OCI-LY1 (cell line): ENCODE measurements around the gene DNMBP.
"Not testable (repeated sequence)": the region's sequence is repeated elsewhere in the genome, so short reads cannot be mapped to it uniquely, and the experiment has no call there.

ENCODE experiments used
- H2AFZ ChIP-seq: fragments of 200-600 bp; sonication (generic), shearing (Covaris generic); 2 replicates; pipeline ENCODE4 v1.6.0; 2014; ENCODE audit warnings: antibody characterized with exemption, mild to moderate bottlenecking, low read length
- H3F3A ChIP-seq: fragments of 200-600 bp; sonication (generic), shearing (Covaris generic); 2 replicates; pipeline ENCODE4 v1.6.0; 2014; ENCODE audit warnings: mild to moderate bottlenecking, antibody characterized with exemption, low read length, moderate library complexity; ENCODE audit not compliant: insufficient read depth
- H3K27ac ChIP-seq: fragments of 200-600 bp; sonication (generic); 2 replicates; pipeline ENCODE4 v1.5.1; 2014; ENCODE audit warnings: low read length, mixed run types, mild to moderate bottlenecking, low read depth; ENCODE audit not compliant: poor library complexity, severe bottlenecking
- H3K27me3 ChIP-seq: fragments of 200-600 bp; sonication (generic); 2 replicates; pipeline ENCODE4 v1.6.0; 2014; ENCODE audit warnings: antibody characterized with exemption, mild to moderate bottlenecking, low read length, moderate library complexity; ENCODE audit not compliant: insufficient read depth
- H3K36me3 ChIP-seq: fragments of 200-600 bp; sonication (generic); 2 replicates; pipeline ENCODE4 v1.6.1; 2014; ENCODE audit warnings: mild to moderate bottlenecking, antibody characterized with exemption, low read length, moderate library complexity, mixed read lengths; ENCODE audit not compliant: insufficient read depth
- H3K4me1 ChIP-seq: fragments of 200-600 bp; sonication (generic); 2 replicates; pipeline ENCODE4 v1.5.1; 2014; ENCODE audit warnings: mild to moderate bottlenecking, low read length, moderate library complexity; ENCODE audit not compliant: insufficient read depth, severe bottlenecking
- H3K4me2 ChIP-seq: fragments of 200-600 bp; sonication (generic), shearing (Covaris generic); 2 replicates; pipeline ENCODE4 v1.6.1; 2014; ENCODE audit warnings: low read length
- H3K4me3 ChIP-seq: fragments of 200-600 bp; sonication (generic); 2 replicates; pipeline ENCODE4 v1.5.1; 2014; ENCODE audit warnings: low read length, low read depth, mild to moderate bottlenecking, mixed read lengths; ENCODE audit not compliant: poor library complexity, severe bottlenecking
- H3K79me2 ChIP-seq: fragments of 200-600 bp; shearing (Covaris generic); 2 replicates; pipeline ENCODE4 v1.6.1; 2016; ENCODE audit warnings: mixed run types, low read length, mixed read lengths; ENCODE audit not compliant: insufficient read depth
- H3K9ac ChIP-seq: fragments of 200-600 bp; sonication (generic), shearing (Covaris generic); 2 replicates; pipeline ENCODE4 v1.6.1; 2014; ENCODE audit warnings: mild to moderate bottlenecking, low read length, mixed read lengths
- H3K9me2 ChIP-seq: fragments of 200-600 bp; sonication (generic), shearing (Covaris generic); 2 replicates; pipeline ENCODE4 v1.6.1; 2014; ENCODE audit warnings: low read depth, mild to moderate bottlenecking, low read length, mixed read lengths
- H3K9me3 ChIP-seq: fragments of 200-600 bp; shearing (Covaris generic); 2 replicates; pipeline ENCODE4 v1.6.1; 2014; ENCODE audit warnings: low read length, mixed read lengths
- H4K20me1 ChIP-seq: fragments of 200-600 bp; sonication (generic), shearing (Covaris generic); 2 replicates; pipeline ENCODE4 v1.6.0; 2016; ENCODE audit warnings: mild to moderate bottlenecking, low read length; ENCODE audit not compliant: insufficient read depth
- CTCF ChIP-seq: fragments of 200-600 bp; sonication (generic), shearing (Covaris generic); IDR thresholded peaks from 2 replicates; pipeline ENCODE4 v1.5.1; 2017; ENCODE audit warnings: mild to moderate bottlenecking, antibody characterized with exemption, low read length, moderate library complexity, mixed read lengths
- EZH2 ChIP-seq: fragments of 200-600 bp; sonication (generic), shearing (Covaris generic); IDR thresholded peaks from 2 replicates; pipeline ENCODE4 v1.8.0; 2017; ENCODE audit warnings: borderline replicate concordance, mixed run types, mild to moderate bottlenecking, antibody characterized with exemption, low read length, moderate library complexity, mixed read lengths

DNMBP gene

GRCh38 chr10:99964791-99965190 lies 45.0 kb downstream of the DNMBP start:
- Histone ChIP-seq H3K27me3 (no peaks in the 10 kb centered on the region), H3K27ac (no peak overlapping the region), H3K79me2 (no peaks in the 10 kb centered on the region), H4K20me1 (no peaks in the 10 kb centered on the region), H2AFZ (no peak overlapping the region), H3K36me3 (peaks cover 34% of the 10 kb centered on the region), H3K9me3 (no peaks in the 10 kb centered on the region), H3K9ac (no peak overlapping the region), H3K4me3 (no peak overlapping the region), H3K4me1 (no peaks in the 10 kb centered on the region), H3F3A (no peaks in the 10 kb centered on the region), H3K9me2 (no peaks in the 10 kb centered on the region), H3K4me2 (no peak overlapping the region)
- TF ChIP-seq CTCF (no peak), EZH2 (no peak)

GRCh38 chr10:99963467-99964165 lies 46.1 kb downstream of the DNMBP start:
- peaks cover 25% of the 10 kb centered on the region for H3K36me3 ChIP-seq
- not testable (repeated sequence) for H3K4me1 ChIP-seq, H3K27ac ChIP-seq, H3K9ac ChIP-seq, H4K20me1 ChIP-seq, H2AFZ ChIP-seq, H3K4me2 ChIP-seq, H3K4me3 ChIP-seq, H3F3A ChIP-seq, H3K9me3 ChIP-seq, H3K27me3 ChIP-seq, H3K79me2 ChIP-seq, H3K9me2 ChIP-seq

- Histone ChIP-seq H3K27ac (no peak overlapping the region), H2AFZ (no peak overlapping the region), H3K4me2 (no peak overlapping the region), H3K9me2 (no peaks in the 10 kb centered on the region), H3K4me3 (no peak overlapping the region), H3K27me3 (no peaks in the 10 kb centered on the region), H3K79me2 (no peaks in the 10 kb centered on the region; the same call in 1 of the 2 replicates), H3K9ac (no peak overlapping the region), H3F3A (no peaks in the 10 kb centered on the region), H3K9me3 (no peaks in the 10 kb centered on the region), H3K4me1 (no peaks in the 10 kb centered on the region), H3K36me3 (peaks cover 41% of the 10 kb centered on the region), H4K20me1 (no peaks in the 10 kb centered on the region)
- TF ChIP-seq CTCF (no peak), EZH2 (no peak)
These were observed 50.9 kb downstream of the DNMBP start for GRCh38 chr10:99958806-99959205.

- H3F3A ChIP-seq = no peaks in the 10 kb centered on the region
- no peaks in the 10 kb centered on the region for H3K9me2 ChIP-seq
- no peak for TF ChIP-seq CTCF
- H4K20me1 ChIP-seq = no peaks in the 10 kb centered on the region
- H3K4me2 ChIP-seq = no peak overlapping the region
- H3K4me3 ChIP-seq = no peak overlapping the region
- no peak overlapping the region for H3K27ac ChIP-seq
- H3K27me3 ChIP-seq = no peaks in the 10 kb centered on the region
- no peaks in the 10 kb centered on the region; the same call in 1 of the 2 replicates for H3K79me2 ChIP-seq
- peaks cover 46% of the 10 kb centered on the region for H3K36me3 ChIP-seq
- H3K4me1 ChIP-seq = no peaks in the 10 kb centered on the region
- H3K9ac ChIP-seq = no peak overlapping the region
- no peaks in the 10 kb centered on the region for H3K9me3 ChIP-seq
- no peak overlapping the region for H2AFZ ChIP-seq
These were observed 51.4 kb downstream of the DNMBP start for GRCh38 chr10:99958302-99958701.

- not testable (repeated sequence) for H3K4me3 ChIP-seq, H3F3A ChIP-seq, H3K4me2 ChIP-seq, H3K4me1 ChIP-seq, H3K9me2 ChIP-seq, H2AFZ ChIP-seq, H3K9me3 ChIP-seq, H3K79me2 ChIP-seq, H3K27me3 ChIP-seq, H3K9ac ChIP-seq, H4K20me1 ChIP-seq, H3K27ac ChIP-seq
- peaks cover 78% of the 10 kb centered on the region for H3K36me3 ChIP-seq
These were observed 56.2 kb downstream of the DNMBP start for GRCh38 chr10:99953510-99953909.
